SK-N-SH treated with all-trans-retinoic acid at 6 μM for 48 hours (cell line): ENCODE results near the gene C3orf70.

Experiments used
- ATAC-seq: fragments of 200-7000 bp; cut with Tn5 transposase; 3 replicates; pipeline ENCODE4 v1.9.1; 2020; ENCODE audit warnings: mild to moderate bottlenecking, moderate library complexity
- ARNTL ChIP-seq: fragments of 450-650 bp; formaldehyde crosslinking; IDR thresholded peaks from 2 replicates; pipeline ENCODE4 v1.5.0; 2020; ENCODE audit warnings: low read depth, mild to moderate bottlenecking, moderate library complexity, borderline replicate concordance
- BACH2 ChIP-seq: fragments of 250-450 bp; sonication (Bioruptor Pico); IDR thresholded peaks from 2 replicates; pipeline ENCODE4 v1.9.0; 2021; ENCODE audit warnings: mild to moderate bottlenecking, borderline replicate concordance
- CSDC2 ChIP-seq: fragments of 250-450 bp; sonication (Bioruptor Pico); IDR thresholded peaks from 2 replicates; pipeline ENCODE4 v1.5.0; 2020; ENCODE audit warnings: mild to moderate bottlenecking, moderate library complexity
- ISL1 ChIP-seq: fragments of 250-450 bp; sonication (Bioruptor Pico); IDR thresholded peaks from 2 replicates; pipeline ENCODE4 v2.1.2; 2022; ENCODE audit warnings: mild to moderate bottlenecking, moderate library complexity
- OSR1 ChIP-seq: fragments of 250-450 bp; sonication (Bioruptor Pico); IDR thresholded peaks from 2 replicates; pipeline ENCODE4 v1.8.0; 2022; ENCODE audit warnings: moderate library complexity, mild to moderate bottlenecking, inconsistent platforms
- PPARA ChIP-seq: fragments of 250-450 bp; sonication (Bioruptor Pico); IDR thresholded peaks from 2 replicates; pipeline ENCODE4 v1.5.0; 2020; ENCODE audit warnings: mild to moderate bottlenecking, borderline replicate concordance
- RARB ChIP-seq: fragments of 250-450 bp; sonication (Bioruptor Pico); IDR thresholded peaks from 2 replicates; pipeline ENCODE4 v1.8.0; 2021; ENCODE audit warnings: mild to moderate bottlenecking, moderate library complexity
- SNAI2 ChIP-seq: fragments of 250-450 bp; sonication (Bioruptor Pico); IDR thresholded peaks from 2 replicates; pipeline ENCODE4 v1.5.0; 2020; ENCODE audit warnings: mild to moderate bottlenecking, moderate library complexity
- TCF4 ChIP-seq: fragments of 250-450 bp; sonication (Bioruptor Pico); IDR thresholded peaks from 2 replicates; pipeline ENCODE4 v1.8.0; 2021; ENCODE audit warnings: mild to moderate bottlenecking, moderate library complexity, borderline replicate concordance
- TOX ChIP-seq: fragments of 250-450 bp; sonication (Bioruptor Pico); IDR thresholded peaks from 2 replicates; pipeline ENCODE4 v1.8.0; 2021; ENCODE audit warnings: mild to moderate bottlenecking, moderate library complexity, borderline replicate concordance
- ZC3H10 ChIP-seq: fragments of 250-450 bp; sonication (Bioruptor Pico); IDR thresholded peaks from 2 replicates; pipeline ENCODE4 v1.5.1; 2021; ENCODE audit warnings: mild to moderate bottlenecking, moderate library complexity
- ZFP3 ChIP-seq: fragments of 250-450 bp; sonication (Bioruptor Pico); IDR thresholded peaks from 2 replicates; pipeline ENCODE4 v1.5.0; 2020; ENCODE audit warnings: mild to moderate bottlenecking, moderate library complexity
- ZFP30 ChIP-seq: fragments of 450-650 bp; formaldehyde crosslinking; IDR thresholded peaks from 2 replicates; pipeline ENCODE4 v1.5.0; 2022; ENCODE audit warnings: mild to moderate bottlenecking, moderate library complexity
- ZNF565 ChIP-seq: fragments of 450-650 bp; formaldehyde crosslinking; conservative IDR thresholded peaks from 2 replicates; pipeline ENCODE4 v1.5.0; 2020; ENCODE audit warnings: low read depth, mild to moderate bottlenecking, moderate library complexity
- ZNF70 ChIP-seq: fragments of 450-650 bp; formaldehyde crosslinking; IDR thresholded peaks from 2 replicates; pipeline ENCODE4 v1.5.0; 2020; ENCODE audit warnings: mild to moderate bottlenecking, moderate library complexity
- ZNF8 ChIP-seq: fragments of 450-650 bp; formaldehyde crosslinking; IDR thresholded peaks from 2 replicates; pipeline ENCODE4 v1.5.0; 2020; ENCODE audit warnings: mild to moderate bottlenecking, moderate library complexity
- TF ChIP-seq, protein P1 (sequence below): fragments of 250-450 bp; sonication (Bioruptor Pico); IDR thresholded peaks from 2 replicates; pipeline ENCODE4 v1.5.1; 2021; ENCODE audit warnings: mild to moderate bottlenecking, moderate library complexity
- TF ChIP-seq, protein P2 (sequence below): fragments of 250-450 bp; sonication (Bioruptor Pico); IDR thresholded peaks from 2 replicates; pipeline ENCODE4 v1.5.0; 2020; ENCODE audit warnings: mild to moderate bottlenecking, moderate library complexity
- TF ChIP-seq, protein P3 (sequence below): fragments of 250-450 bp; sonication (Bioruptor Pico); IDR thresholded peaks from 2 replicates; pipeline ENCODE4 v1.8.0; 2020; ENCODE audit warnings: mild to moderate bottlenecking, moderate library complexity, borderline replicate concordance
- TF ChIP-seq, protein P4 (sequence below): fragments of 250-450 bp; sonication (Bioruptor Pico); IDR thresholded peaks from 2 replicates; pipeline ENCODE4 v1.8.0; 2021; ENCODE audit warnings: low read depth, mild to moderate bottlenecking, moderate library complexity, borderline replicate concordance

C3orf70 gene

DNA sequence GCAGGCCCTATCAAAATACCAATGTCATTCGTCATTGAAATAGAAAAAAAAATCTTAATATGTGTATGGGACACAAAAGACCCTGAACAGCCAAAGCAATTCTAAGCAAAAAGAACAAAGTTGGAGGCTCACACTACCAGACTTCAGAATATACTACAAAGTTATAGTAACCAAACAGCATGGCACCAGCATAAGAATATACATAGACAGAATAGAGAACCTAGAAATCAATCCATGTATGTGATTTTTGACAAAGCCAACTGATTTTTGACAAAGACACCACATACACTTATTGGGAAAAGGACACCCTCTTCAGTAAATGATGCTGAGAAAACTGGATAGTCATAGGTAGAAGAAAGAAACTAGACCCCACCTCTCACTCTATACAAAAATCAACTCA is 95.0 kb downstream of the C3orf70 start:
- ATAC-seq, result no peak
- TF ChIP-seq RARB (CRISPR knock-in tag) (no peak), ISL1 (CRISPR knock-in tag) (no peak), ZFP30 (no peak), ZFP3 (no peak), OSR1 (CRISPR knock-in tag) (no peak), ZNF70 (CRISPR knock-in tag) (no peak)
- TF ChIP-seq, protein P1, sequence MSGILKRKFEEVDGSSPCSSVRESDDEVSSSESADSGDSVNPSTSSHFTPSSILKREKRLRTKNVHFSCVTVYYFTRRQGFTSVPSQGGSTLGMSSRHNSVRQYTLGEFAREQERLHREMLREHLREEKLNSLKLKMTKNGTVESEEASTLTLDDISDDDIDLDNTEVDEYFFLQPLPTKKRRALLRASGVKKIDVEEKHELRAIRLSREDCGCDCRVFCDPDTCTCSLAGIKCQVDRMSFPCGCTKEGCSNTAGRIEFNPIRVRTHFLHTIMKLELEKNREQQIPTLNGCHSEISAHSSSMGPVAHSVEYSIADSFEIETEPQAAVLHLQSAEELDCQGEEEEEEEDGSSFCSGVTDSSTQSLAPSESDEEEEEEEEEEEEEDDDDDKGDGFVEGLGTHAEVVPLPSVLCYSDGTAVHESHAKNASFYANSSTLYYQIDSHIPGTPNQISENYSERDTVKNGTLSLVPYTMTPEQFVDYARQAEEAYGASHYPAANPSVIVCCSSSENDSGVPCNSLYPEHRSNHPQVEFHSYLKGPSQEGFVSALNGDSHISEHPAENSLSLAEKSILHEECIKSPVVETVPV, result no peak
- TF ChIP-seq, protein P2, sequence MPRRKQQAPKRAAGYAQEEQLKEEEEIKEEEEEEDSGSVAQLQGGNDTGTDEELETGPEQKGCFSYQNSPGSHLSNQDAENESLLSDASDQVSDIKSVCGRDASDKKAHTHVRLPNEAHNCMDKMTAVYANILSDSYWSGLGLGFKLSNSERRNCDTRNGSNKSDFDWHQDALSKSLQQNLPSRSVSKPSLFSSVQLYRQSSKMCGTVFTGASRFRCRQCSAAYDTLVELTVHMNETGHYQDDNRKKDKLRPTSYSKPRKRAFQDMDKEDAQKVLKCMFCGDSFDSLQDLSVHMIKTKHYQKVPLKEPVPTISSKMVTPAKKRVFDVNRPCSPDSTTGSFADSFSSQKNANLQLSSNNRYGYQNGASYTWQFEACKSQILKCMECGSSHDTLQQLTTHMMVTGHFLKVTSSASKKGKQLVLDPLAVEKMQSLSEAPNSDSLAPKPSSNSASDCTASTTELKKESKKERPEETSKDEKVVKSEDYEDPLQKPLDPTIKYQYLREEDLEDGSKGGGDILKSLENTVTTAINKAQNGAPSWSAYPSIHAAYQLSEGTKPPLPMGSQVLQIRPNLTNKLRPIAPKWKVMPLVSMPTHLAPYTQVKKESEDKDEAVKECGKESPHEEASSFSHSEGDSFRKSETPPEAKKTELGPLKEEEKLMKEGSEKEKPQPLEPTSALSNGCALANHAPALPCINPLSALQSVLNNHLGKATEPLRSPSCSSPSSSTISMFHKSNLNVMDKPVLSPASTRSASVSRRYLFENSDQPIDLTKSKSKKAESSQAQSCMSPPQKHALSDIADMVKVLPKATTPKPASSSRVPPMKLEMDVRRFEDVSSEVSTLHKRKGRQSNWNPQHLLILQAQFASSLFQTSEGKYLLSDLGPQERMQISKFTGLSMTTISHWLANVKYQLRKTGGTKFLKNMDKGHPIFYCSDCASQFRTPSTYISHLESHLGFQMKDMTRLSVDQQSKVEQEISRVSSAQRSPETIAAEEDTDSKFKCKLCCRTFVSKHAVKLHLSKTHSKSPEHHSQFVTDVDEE (CRISPR knock-in tag), result no peak
- TF ChIP-seq, all 23 proteins: peak for 0

DNA sequence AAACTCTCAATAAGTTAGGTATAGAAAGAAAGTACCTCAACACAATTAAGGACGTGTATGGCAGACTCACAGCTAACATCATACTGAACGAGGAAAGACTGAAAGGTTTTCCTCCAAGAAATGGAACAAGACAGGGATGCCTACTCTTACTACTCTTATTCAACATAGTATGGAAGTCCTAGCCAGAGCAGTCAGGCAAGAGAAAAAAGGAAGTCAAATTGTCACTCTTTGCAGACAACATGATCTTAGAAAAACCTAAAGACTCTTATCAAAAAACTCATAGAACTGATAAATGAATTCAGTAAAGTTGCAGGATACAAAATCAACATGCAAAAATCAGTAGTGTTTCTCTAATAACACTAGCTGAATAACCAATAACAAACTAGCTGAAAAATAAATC is 96.0 kb downstream of the C3orf70 start:
- no peak for ATAC-seq
- no peak for TF ChIP-seq ZC3H10 (CRISPR knock-in tag)
- no peak for TF ChIP-seq ZNF565
- no peak for TF ChIP-seq TCF4 (CRISPR knock-in tag)
- no peak for TF ChIP-seq BACH2 (CRISPR knock-in tag)
- TF ChIP-seq SNAI2 (CRISPR knock-in tag), result no peak
- TF ChIP-seq RARB (CRISPR knock-in tag), result no peak
- TF ChIP-seq, protein P3, sequence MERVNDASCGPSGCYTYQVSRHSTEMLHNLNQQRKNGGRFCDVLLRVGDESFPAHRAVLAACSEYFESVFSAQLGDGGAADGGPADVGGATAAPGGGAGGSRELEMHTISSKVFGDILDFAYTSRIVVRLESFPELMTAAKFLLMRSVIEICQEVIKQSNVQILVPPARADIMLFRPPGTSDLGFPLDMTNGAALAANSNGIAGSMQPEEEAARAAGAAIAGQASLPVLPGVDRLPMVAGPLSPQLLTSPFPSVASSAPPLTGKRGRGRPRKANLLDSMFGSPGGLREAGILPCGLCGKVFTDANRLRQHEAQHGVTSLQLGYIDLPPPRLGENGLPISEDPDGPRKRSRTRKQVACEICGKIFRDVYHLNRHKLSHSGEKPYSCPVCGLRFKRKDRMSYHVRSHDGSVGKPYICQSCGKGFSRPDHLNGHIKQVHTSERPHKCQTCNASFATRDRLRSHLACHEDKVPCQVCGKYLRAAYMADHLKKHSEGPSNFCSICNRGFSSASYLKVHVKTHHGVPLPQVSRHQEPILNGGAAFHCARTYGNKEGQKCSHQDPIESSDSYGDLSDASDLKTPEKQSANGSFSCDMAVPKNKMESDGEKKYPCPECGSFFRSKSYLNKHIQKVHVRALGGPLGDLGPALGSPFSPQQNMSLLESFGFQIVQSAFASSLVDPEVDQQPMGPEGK (CRISPR knock-in tag), result no peak
- TF ChIP-seq TOX, result no peak
- no peak for TF ChIP-seq ZFP3
- no peak for TF ChIP-seq OSR1 (CRISPR knock-in tag)
- no peak for TF ChIP-seq ARNTL (CRISPR knock-in tag)
- no peak for TF ChIP-seq ZNF70 (CRISPR knock-in tag)
- no peak for TF ChIP-seq ISL1 (CRISPR knock-in tag)
- TF ChIP-seq PPARA (CRISPR knock-in tag), result no peak
- TF ChIP-seq, protein P1, result no peak
- TF ChIP-seq CSDC2, result no peak
- no peak for TF ChIP-seq ZFP30
- no peak for TF ChIP-seq ZNF8 (CRISPR knock-in tag)

DNA sequence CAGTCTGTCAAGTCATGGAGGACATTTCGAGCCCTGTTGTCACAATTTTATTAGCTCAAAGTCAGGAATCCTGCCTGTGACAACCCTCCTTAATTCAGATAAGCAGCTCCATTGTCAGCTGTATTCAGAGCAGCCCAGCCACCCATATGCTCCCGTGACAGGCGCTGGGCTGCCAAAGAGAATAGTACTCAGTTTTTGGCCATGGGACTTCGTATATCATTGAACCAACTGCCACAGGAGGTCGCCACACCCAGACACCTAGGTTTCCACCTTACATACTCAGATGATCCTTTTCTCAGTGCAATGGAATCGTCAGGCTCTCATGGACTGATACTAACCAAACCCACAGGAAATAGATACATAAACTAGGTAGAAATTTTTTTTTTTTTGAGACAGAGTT is 100.2 kb downstream of the C3orf70 start:
- TF ChIP-seq ZFP3, result no peak
- ATAC-seq, result no peak

DNA sequence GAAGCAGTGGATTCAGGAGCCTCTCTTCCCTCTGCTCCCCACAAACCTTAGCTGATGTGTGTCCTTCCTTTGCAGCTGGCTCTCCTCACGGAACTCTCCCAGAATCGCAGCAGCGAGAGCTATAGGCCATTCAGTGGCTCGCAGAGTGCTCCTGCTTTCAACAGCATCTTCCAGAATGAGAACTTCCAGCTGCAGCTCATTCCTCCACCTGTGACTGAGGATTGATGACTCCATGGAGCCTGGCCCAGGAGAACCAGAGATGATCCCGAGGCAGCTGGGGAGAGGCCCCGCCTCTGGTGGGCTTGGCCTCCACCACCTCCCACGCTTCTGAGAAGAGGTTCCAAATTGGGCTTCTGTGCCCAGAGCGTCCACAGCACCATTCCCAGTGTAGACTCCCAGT is 101.1 kb downstream of the C3orf70 start:
- TF ChIP-seq ZFP30 (no peak), RARB (CRISPR knock-in tag) (no peak), PPARA (CRISPR knock-in tag) (no peak), ZFP3 (no peak), BACH2 (CRISPR knock-in tag) (no peak), TOX (no peak), ISL1 (CRISPR knock-in tag) (no peak), SNAI2 (CRISPR knock-in tag) (no peak)
- TF ChIP-seq, protein P4, sequence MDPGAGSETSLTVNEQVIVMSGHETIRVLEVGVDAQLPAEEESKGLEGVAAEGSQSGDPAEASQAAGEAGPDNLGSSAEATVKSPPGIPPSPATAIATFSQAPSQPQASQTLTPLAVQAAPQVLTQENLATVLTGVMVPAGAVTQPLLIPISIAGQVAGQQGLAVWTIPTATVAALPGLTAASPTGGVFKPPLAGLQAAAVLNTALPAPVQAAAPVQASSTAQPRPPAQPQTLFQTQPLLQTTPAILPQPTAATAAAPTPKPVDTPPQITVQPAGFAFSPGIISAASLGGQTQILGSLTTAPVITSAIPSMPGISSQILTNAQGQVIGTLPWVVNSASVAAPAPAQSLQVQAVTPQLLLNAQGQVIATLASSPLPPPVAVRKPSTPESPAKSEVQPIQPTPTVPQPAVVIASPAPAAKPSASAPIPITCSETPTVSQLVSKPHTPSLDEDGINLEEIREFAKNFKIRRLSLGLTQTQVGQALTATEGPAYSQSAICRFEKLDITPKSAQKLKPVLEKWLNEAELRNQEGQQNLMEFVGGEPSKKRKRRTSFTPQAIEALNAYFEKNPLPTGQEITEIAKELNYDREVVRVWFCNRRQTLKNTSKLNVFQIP (CRISPR knock-in tag), result no peak
- TF ChIP-seq, protein P2 (CRISPR knock-in tag), result no peak
- TF ChIP-seq, protein P1, result no peak

More for the DNA sequence above, 101.1 kb downstream of the C3orf70 start:
- no peak for ATAC-seq
